T-cell (primary cell): ENCODE data around the gene FBXW7. TPM values are rescaled to one million over a fixed set of nuclear protein-coding genes. Genes with fewer than 3 reads are reported as not detected.

Experiments used
- ATAC-seq, 4 experiments: fragments of 200-7000 bp in 3 of 4; fragments of 150-1000 bp in 1 of 4; cut with Tn5 transposase; replicated peaks in 1 of 4; 1 replicate in 3 of 4; 2 replicates in 1 of 4; pipeline ENCODE4 v1.10.0; 2021; ENCODE audit warnings: moderate library complexity in 3 of 4, mild to moderate bottlenecking in 2 of 4, moderate number of reproducible peaks in 1 of 4
- CTCF ChIA-PET, 2 donors: fragments of 300-600 bp; sonication (Branson Sonifier 250); formaldehyde crosslinking; loops; one replicate each; lab custom pipeline; 2022; ENCODE audit warnings: antibody characterized with exemption in 2 of 2; lab: Charles Lee
- POLR2A ChIA-PET, 2 donors: fragments of 300-600 bp; sonication (Branson Sonifier 250); formaldehyde crosslinking; loops; one replicate each; lab custom pipeline; 2022; ENCODE audit warnings: antibody characterized with exemption in 2 of 2; lab: Charles Lee
- DNase-seq, 35 experiments: peaks; one replicate each; pipeline versions ENCODE4 v3.0.0 to v3.0.0-alpha.2; 2013 to 2023
- H3K27ac ChIP-seq: one replicate; pipeline ENCODE4 v1.5.1; 2013; ENCODE audit warnings: low read length
- H3K27me3 ChIP-seq, 2 experiments: replicated peaks in 1 of 2; 1 replicate in 1 of 2; 2 replicates in 1 of 2; pipeline versions ENCODE4 v1.6.1 to v1.7.0; 2013; ENCODE audit warnings: low read length in 1 of 2, mixed read lengths in 1 of 2; ENCODE audit not compliant: control insufficient read depth in 2 of 2, insufficient read depth in 2 of 2; ENCODE audit errors: extremely low read depth in 1 of 2
- H3K36me3 ChIP-seq, 2 donors: 1 replicate in 1 of 2; 2 replicates in 1 of 2; pipeline versions ENCODE4 v1.6.1 to v1.7.0; 2013; ENCODE audit warnings: low read length in 1 of 2; ENCODE audit not compliant: control insufficient read depth in 2 of 2, insufficient read depth in 1 of 2; ENCODE audit errors: extremely low read depth in 1 of 2
- H3K4me1 ChIP-seq, 2 experiments: 1 replicate in 1 of 2; 2 replicates in 1 of 2; pipeline versions ENCODE4 v1.6.1 to v1.7.0; 2013; ENCODE audit warnings: low read length in 2 of 2, mixed read lengths in 1 of 2; ENCODE audit not compliant: insufficient read depth in 2 of 2, control insufficient read depth in 1 of 2; ENCODE audit errors: extremely low read depth in 1 of 2
- H3K4me3 ChIP-seq, 2 donors: 1 replicate in 1 of 2; 2 replicates in 1 of 2; pipeline versions ENCODE4 v1.5.1 to v1.7.0; 2013; ENCODE audit warnings: mild to moderate bottlenecking in 2 of 2, low read length in 1 of 2, moderate library complexity in 1 of 2; ENCODE audit not compliant: control insufficient read depth in 1 of 2; ENCODE audit errors: extremely low read depth in 1 of 2
- H3K9me3 ChIP-seq: 2 replicates; pipeline ENCODE4 v1.7.0; 2013
- H3K27ac Mint-ChIP-seq, 2 donors: one replicate each; pipeline ENCODE4 v1.8.0; 2020 to 2021; ENCODE audit warnings: mild to moderate bottlenecking in 2 of 2, mixed read lengths in 2 of 2
- H3K27me3 Mint-ChIP-seq, 2 donors: one replicate each; pipeline ENCODE4 v1.8.0; 2021 to 2022; ENCODE audit warnings: mixed read lengths in 2 of 2
- H3K36me3 Mint-ChIP-seq: one replicate; pipeline ENCODE4 v1.8.0; 2021; ENCODE audit warnings: mixed read lengths
- H3K4me1 Mint-ChIP-seq, 3 donors: one replicate each; pipeline ENCODE4 v1.8.0; 2020 to 2022; ENCODE audit warnings: mixed read lengths in 3 of 3, mild to moderate bottlenecking in 1 of 3
- H3K4me3 Mint-ChIP-seq, 3 donors: one replicate each; pipeline ENCODE4 v1.8.0; 2020 to 2022; ENCODE audit warnings: mild to moderate bottlenecking in 3 of 3, mixed read lengths in 3 of 3, moderate library complexity in 3 of 3
- H3K9me3 Mint-ChIP-seq, 3 donors: one replicate each; pipeline ENCODE4 v1.8.0; 2020 to 2022; ENCODE audit warnings: mixed read lengths in 3 of 3
- WGBS: methylation state at CpG from one replicate; pipeline ENCODE4 v1.1.5; 2013; ENCODE audit warnings: missing lambda C conversion rate; ENCODE audit not compliant: insufficient coverage; 5-methylcytosine and 5-hydroxymethylcytosine counted together
- total RNA-seq, 35 experiments: library from RNA in 6 of 35; stranded (reverse) in 6 of 35; fragments of 120-200 nt in 1 of 35; gene quantifications; one replicate each; pipeline versions ENCODE4 v1.2.1 to v1.2.4 and lab custom pipeline; 2013 to 2026

Gene FBXW7
- total RNA-seq, 5 donors from 2014 or later (not counting 1 experiment from before 2014, with no cell fraction given) = 91.9 to 131 (median 96.0) TPM

DNA sequence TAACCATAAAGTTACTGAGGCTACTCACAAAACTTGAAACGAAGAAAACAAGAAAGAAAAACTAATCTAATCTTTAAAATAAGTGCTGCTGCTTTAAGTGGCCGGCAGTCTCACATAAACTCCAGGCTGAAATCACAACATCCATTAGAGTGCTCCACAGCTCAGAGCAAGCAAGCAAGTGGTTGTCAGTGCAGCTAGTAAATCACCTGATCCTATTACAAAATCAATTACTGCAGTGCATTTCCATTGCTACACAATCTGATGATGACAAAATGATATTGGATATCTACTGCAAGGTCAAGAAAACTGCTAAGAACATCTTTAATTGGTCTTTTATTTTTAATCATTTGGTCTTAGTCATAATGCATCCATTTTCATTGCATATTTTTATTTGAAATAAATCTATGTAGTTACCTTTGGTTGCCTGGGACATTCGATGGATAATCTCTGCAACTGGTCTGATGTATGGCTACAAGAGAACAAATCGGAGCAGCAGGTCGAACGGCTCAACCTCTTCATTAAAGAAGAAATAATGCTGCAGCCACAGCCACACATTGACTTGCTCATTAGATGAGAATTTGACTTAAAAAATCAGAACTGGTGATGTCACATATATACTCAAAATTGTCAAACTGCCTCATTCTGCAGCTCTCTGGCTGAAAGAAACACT is 87.7 kb downstream of the FBXW7 start:
- no peak for DNase-seq
- Mint-ChIP-seq H3K27me3 (no peaks in the 10 kb centered on the region), H3K9me3 (no peaks in the 10 kb centered on the region), H3K4me3 (no peak overlapping the region), H3K36me3 (peaks cover 18% of the 10 kb centered on the region), H3K4me1 (peaks cover 28 to 38% (median 34%) of the 10 kb centered on the region in 3 donors), H3K27ac (no peak overlapping the region)
- Histone ChIP-seq H3K9me3 (no peaks in the 10 kb centered on the region), H3K4me3 (no peak overlapping the region), H3K36me3 (no peaks in the 10 kb centered on the region), H3K4me1 (peaks cover 0 to 2% of the 10 kb centered on the region in 2 experiments), H3K27ac (no peak overlapping the region), H3K27me3 (no peaks in the 10 kb centered on the region)
- WGBS = 100% methylated on average over 2 of the region's 6 CpGs
- CTCF ChIA-PET = interaction anchor here (0.6 to 1.3 kb wide), 3 partner anchors 38 to 198 kb away, joined by 3 to 4 read pairs (median 3); no protein-coding TSS in a partner anchor
- ATAC-seq = no peak
- POLR2A ChIA-PET = interaction anchor here (0.5 kb wide), 3 partner anchors 13 to 732 kb away, joined by 4 to 9 read pairs (median 4); no protein-coding TSS in a partner anchor

DNA sequence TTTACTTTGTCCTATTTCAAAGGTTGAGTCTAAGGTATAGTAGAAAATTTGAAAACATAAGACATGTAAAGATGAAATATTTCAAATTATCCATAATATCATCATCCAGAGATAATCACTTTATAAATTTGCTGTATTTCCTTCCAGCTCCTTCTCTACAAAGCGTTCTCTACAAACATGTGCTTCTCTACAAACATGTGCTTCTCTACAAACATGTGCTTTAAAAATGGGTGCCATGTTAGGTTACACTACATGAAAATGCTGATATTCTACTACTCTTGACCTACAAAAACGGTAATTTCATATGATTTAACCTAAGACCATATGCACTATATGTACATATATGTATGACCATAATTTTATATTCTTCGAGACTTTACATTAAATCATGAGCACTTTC is 92.0 kb downstream of the FBXW7 start:
- Histone ChIP-seq H3K9me3 (no peaks in the 10 kb centered on the region), H3K4me3 (no peak overlapping the region), H3K27ac (no peak overlapping the region), H3K4me1 (peaks cover 0 to 2% of the 10 kb centered on the region in 2 experiments), H3K36me3 (no peaks in the 10 kb centered on the region), H3K27me3 (no peaks in the 10 kb centered on the region)
- POLR2A ChIA-PET = no interaction called here
- CTCF ChIA-PET = interaction anchor here in 1 of 2 donors (0.6 kb wide), 1 partner anchor 111 kb away, joined by 5 read pairs; no protein-coding TSS in a partner anchor
- H3K36me3 Mint-ChIP-seq = peaks cover 22% of the 10 kb centered on the region
- H3K9me3 Mint-ChIP-seq = no peaks in the 10 kb centered on the region
- H3K27ac Mint-ChIP-seq = no peak overlapping the region
- H3K27me3 Mint-ChIP-seq = no peaks in the 10 kb centered on the region
- H3K4me1 Mint-ChIP-seq = peaks cover 34 to 45% (median 36%) of the 10 kb centered on the region in 3 donors
- H3K4me3 Mint-ChIP-seq = no peak overlapping the region
- no CpG with 5 or more reads among the region's 3 CpGs for WGBS
- DNase-seq (no peak), ATAC-seq (no peak)

DNA sequence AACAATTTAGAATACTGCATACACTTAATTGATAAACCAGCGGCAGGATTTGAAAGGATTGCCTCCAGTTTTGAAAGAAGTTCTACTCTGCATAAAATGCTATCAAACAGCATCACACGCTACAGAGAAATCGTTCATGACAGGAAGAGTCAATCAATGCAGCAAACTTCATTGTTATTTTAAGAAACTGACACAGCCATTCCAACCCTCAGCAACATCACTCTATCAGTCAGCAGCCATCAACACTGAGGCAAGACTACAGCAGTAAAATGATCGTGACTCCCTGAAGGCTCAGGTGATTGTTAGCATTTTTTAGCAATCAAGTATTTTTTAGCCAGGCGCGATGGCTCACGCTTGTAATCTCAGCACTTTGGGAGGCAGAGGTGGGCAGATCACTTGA is 98.3 kb downstream of the FBXW7 start:
- ATAC-seq (no peak), DNase-seq (no peak)
- H3K4me1 Mint-ChIP-seq = peaks cover 33 to 50% (median 46%) of the 10 kb centered on the region in 3 donors
- no peaks in the 10 kb centered on the region for H3K27me3 Mint-ChIP-seq
- ChIA-PET POLR2A (no interaction called here), CTCF (no interaction called here)
- Histone ChIP-seq H3K27me3 (no peaks in the 10 kb centered on the region), H3K36me3 (no peaks in the 10 kb centered on the region), H3K4me1 (no peaks in the 10 kb centered on the region), H3K27ac (no peak overlapping the region), H3K4me3 (no peak overlapping the region), H3K9me3 (no peaks in the 10 kb centered on the region)
- H3K9me3 Mint-ChIP-seq = peaks cover 0 to 8% (median 0%) of the 10 kb centered on the region in 3 donors
- no peak overlapping the region for H3K4me3 Mint-ChIP-seq
- H3K27ac Mint-ChIP-seq = no peak overlapping the region
- H3K36me3 Mint-ChIP-seq = peaks cover 26% of the 10 kb centered on the region
- 96% methylated on average over 6 of the region's 7 CpGs for WGBS

DNA sequence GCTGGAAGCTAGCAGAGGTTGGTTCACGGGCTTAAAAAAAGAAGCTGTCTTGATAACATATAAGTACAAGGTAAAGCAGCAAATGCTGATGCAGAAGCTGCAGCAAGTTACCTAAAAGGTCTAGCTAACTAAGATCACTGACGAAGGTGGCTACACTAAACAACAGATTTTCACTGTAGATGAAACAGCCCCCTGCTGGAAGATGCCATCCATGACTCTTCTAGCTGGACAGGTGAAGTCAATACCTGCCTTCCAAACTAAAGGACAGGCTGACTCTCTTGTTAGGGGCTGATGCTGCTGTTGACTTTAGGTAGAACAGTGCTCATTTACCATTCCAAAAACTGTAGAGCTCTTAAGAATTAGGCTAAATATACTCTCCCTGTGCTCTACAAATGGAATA is 99.5 kb downstream of the FBXW7 start:
- Mint-ChIP-seq H3K36me3 (peaks cover 27% of the 10 kb centered on the region), H3K4me3 (no peak overlapping the region), H3K9me3 (peaks cover 0 to 8% (median 0%) of the 10 kb centered on the region in 3 donors), H3K27ac (no peak overlapping the region), H3K4me1 (peaks cover 36 to 45% (median 40%) of the 10 kb centered on the region in 3 donors), H3K27me3 (no peaks in the 10 kb centered on the region)
- 89% methylated on average over 1 of the region's 2 CpGs for WGBS
- Histone ChIP-seq H3K4me1 (no peaks in the 10 kb centered on the region), H3K27me3 (no peaks in the 10 kb centered on the region), H3K4me3 (no peak overlapping the region), H3K36me3 (no peaks in the 10 kb centered on the region), H3K9me3 (no peaks in the 10 kb centered on the region), H3K27ac (no peak overlapping the region)
- POLR2A ChIA-PET = no interaction called here
- DNase-seq (peak in 1 of 35 experiments; percentile 10), ATAC-seq (no peak)
- CTCF ChIA-PET = no interaction called here

DNA sequence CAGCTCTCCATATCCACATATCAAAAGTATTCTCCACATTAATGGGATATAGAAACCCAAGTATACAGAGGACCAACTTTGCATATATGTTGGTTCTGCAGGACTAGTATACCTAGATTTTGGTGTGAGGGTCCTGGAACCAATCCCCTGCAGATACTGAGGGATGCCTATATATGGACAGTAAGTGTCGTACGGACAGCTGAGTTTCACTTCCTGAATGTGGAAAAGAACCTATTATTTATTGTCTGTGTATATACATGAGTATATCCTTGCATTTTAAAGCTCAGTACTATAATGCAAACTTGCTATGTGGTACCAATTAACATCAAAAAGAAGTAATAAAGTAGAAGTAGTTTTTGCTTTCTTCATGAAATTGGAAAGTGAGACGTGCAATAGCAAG is 101.9 kb downstream of the FBXW7 start:
- Mint-ChIP-seq H3K27ac (no peak overlapping the region), H3K9me3 (peaks cover 0 to 8% (median 0%) of the 10 kb centered on the region in 3 donors), H3K4me1 (peaks cover 40 to 51% (median 46%) of the 10 kb centered on the region in 3 donors), H3K4me3 (no peak overlapping the region), H3K36me3 (peaks cover 40% of the 10 kb centered on the region), H3K27me3 (no peaks in the 10 kb centered on the region)
- no peak for ATAC-seq
- WGBS = no CpG with 5 or more reads among the region's 3 CpGs
- no peak overlapping the region for H3K27ac ChIP-seq
- ChIA-PET CTCF (no interaction called here), POLR2A (no interaction called here)
- no peaks in the 10 kb centered on the region for H3K4me1 ChIP-seq
- H3K36me3 ChIP-seq = no peaks in the 10 kb centered on the region
- no peaks in the 10 kb centered on the region for H3K9me3 ChIP-seq
- no peak for DNase-seq
- H3K4me3 ChIP-seq = no peak overlapping the region
- H3K27me3 ChIP-seq = no peaks in the 10 kb centered on the region

DNA sequence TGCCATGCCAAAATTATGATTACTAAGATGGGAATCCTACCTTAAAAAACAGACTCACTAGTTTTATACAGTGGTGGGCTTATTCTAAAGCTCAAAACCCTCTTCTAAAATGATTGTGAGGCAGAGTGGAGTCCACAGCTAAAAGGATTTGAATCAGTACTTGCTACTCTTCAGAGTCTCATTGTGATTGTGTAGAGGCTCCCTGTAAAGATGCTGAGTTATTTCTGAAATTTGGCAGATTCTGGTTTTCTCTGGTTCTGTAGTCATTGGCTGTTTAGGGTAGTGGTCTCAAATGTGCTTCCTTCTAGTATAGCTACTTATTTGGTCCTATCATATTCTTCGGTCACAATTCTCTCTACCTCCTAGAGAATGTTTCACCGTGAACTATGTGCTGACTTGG is 104.1 kb downstream of the FBXW7 start:
- ChIA-PET CTCF (interaction anchor here in 1 of 2 donors (0.7 kb wide), 1 partner anchor 9 kb away, joined by 3 read pairs; no protein-coding TSS in a partner anchor), POLR2A (no interaction called here)
- no CpG with 5 or more reads among the region's 2 CpGs for WGBS
- H3K9me3 ChIP-seq = no peaks in the 10 kb centered on the region
- Mint-ChIP-seq H3K27me3 (no peaks in the 10 kb centered on the region), H3K4me3 (no peak overlapping the region), H3K27ac (no peak overlapping the region), H3K36me3 (peaks cover 36% of the 10 kb centered on the region), H3K9me3 (peaks cover 0 to 2% (median 0%) of the 10 kb centered on the region in 3 donors), H3K4me1 (peaks cover 31 to 43% (median 39%) of the 10 kb centered on the region in 3 donors)
- DNase-seq (no peak), ATAC-seq (no peak)
- no peaks in the 10 kb centered on the region for H3K36me3 ChIP-seq
- no peak overlapping the region for H3K4me3 ChIP-seq
- H3K4me1 ChIP-seq = no peaks in the 10 kb centered on the region
- H3K27me3 ChIP-seq = no peaks in the 10 kb centered on the region
- H3K27ac ChIP-seq = no peak overlapping the region
